Natural killer cell (primary cell): ENCODE results near the gene STK24. TPM values are rescaled to one million over a fixed set of nuclear protein-coding genes. Genes with fewer than 3 reads are reported as not detected.
A peak's percentile ranks its signal among the peaks of the same experiment; 100 is the strongest.

Experiments used
- ATAC-seq, 3 donors: fragments of 150-1000 bp in 2 of 3; fragments of 200-7000 bp in 1 of 3; cut with Tn5 transposase; 1 replicate in 1 of 3; 2 replicates in 2 of 3; pipeline ENCODE4 v1.10.0; 2021; ENCODE audit warnings: mild to moderate bottlenecking in 2 of 3, moderate library complexity in 2 of 3
- DNase-seq, 2 donors: peaks; one replicate each; pipeline versions ENCODE4 v3.0.0 to v3.0.0-alpha.2; 2013 to 2021; ENCODE audit warnings: mixed read lengths in 1 of 2
- H3K27ac ChIP-seq: one replicate; pipeline ENCODE4 v1.5.1; 2013; ENCODE audit warnings: mild to moderate bottlenecking, low read length
- H3K27me3 ChIP-seq: one replicate; pipeline ENCODE4 v1.6.1; 2013; ENCODE audit warnings: low read length; ENCODE audit not compliant: control insufficient read depth, insufficient read depth
- H3K36me3 ChIP-seq: one replicate; pipeline ENCODE4 v1.6.1; 2013; ENCODE audit warnings: low read length; ENCODE audit not compliant: control insufficient read depth, insufficient read depth
- H3K4me1 ChIP-seq: one replicate; pipeline ENCODE4 v1.6.1; 2013; ENCODE audit warnings: low read length; ENCODE audit not compliant: control insufficient read depth, insufficient read depth
- H3K4me3 ChIP-seq: one replicate; pipeline ENCODE4 v1.5.1; 2013; ENCODE audit warnings: low read length
- H3K9me3 ChIP-seq: one replicate; pipeline ENCODE4 v1.6.1; 2013; ENCODE audit warnings: low read length; ENCODE audit not compliant: control insufficient read depth, insufficient read depth
- H3K27ac Mint-ChIP-seq, 2 donors: one replicate each; pipeline ENCODE4 v1.8.0; 2022; ENCODE audit warnings: mild to moderate bottlenecking in 2 of 2, mixed read lengths in 2 of 2, moderate library complexity in 1 of 2
- H3K27me3 Mint-ChIP-seq, 2 donors: one replicate each; pipeline ENCODE4 v1.8.0; 2022; ENCODE audit warnings: low read depth in 2 of 2, mixed read lengths in 2 of 2
- H3K36me3 Mint-ChIP-seq: one replicate; pipeline ENCODE4 v1.8.0; 2022; ENCODE audit warnings: mixed read lengths
- H3K4me1 Mint-ChIP-seq, 2 donors: one replicate each; pipeline ENCODE4 v1.8.0; 2022; ENCODE audit warnings: mixed read lengths in 2 of 2
- H3K4me3 Mint-ChIP-seq: one replicate; pipeline ENCODE4 v1.8.0; 2022; ENCODE audit warnings: mild to moderate bottlenecking, moderate library complexity, mixed read lengths
- H3K9me3 Mint-ChIP-seq, 2 donors: one replicate each; pipeline ENCODE4 v1.8.0; 2022; ENCODE audit warnings: mixed read lengths in 2 of 2
- WGBS: methylation state at CpG from one replicate; pipeline ENCODE4 v1.1.7; 2013; ENCODE audit warnings: missing lambda C conversion rate; ENCODE audit not compliant: insufficient coverage; 5-methylcytosine and 5-hydroxymethylcytosine counted together
- intact Hi-C: fragments of 100-400 bp; cut with micrococcal nuclease; formaldehyde crosslinking; loops from one replicate; pipeline ENCODE4 v1.14.2; 2022
- total RNA-seq, 4 donors: library from RNA; stranded (reverse); fragments of 120-200 nt in 1 of 4; gene quantifications; one replicate each; pipeline versions ENCODE4 v1.2.3 to v1.2.4, GENCODE V29; 2013 to 2022
- TF ChIP-seq, protein P1 (sequence below): fragments of 200-600 bp; IDR thresholded peaks from one replicate; pipeline ENCODE4 v1.8.0; 2022; ENCODE audit warnings: antibody characterized with exemption

STK24 gene
- total RNA-seq, 3 donors from 2014 or later (not counting 1 experiment from before 2014, with no cell fraction given), result 64.5 to 78.4 (median 70.4) TPM

GRCh38 chr13:98480915-98481877 lies 95.7 kb downstream of the STK24 start:
- H3K27ac Mint-ChIP-seq, result no peak overlapping the region
- no peaks in the 10 kb centered on the region for H3K36me3 Mint-ChIP-seq
- H3K4me3 Mint-ChIP-seq, result no peak overlapping the region
- Histone ChIP-seq H3K27me3 (no peaks in the 10 kb centered on the region), H3K27ac (no peak overlapping the region), H3K36me3 (no peaks in the 10 kb centered on the region), H3K4me1 (peaks cover 53% of the 10 kb centered on the region), H3K9me3 (no peaks in the 10 kb centered on the region), H3K4me3 (no peak overlapping the region)
- DNase-seq (peak in 1 of 2 donors; percentile 32), ATAC-seq (no peak)
- intact Hi-C loops, result no loop called here
- H3K27me3 Mint-ChIP-seq, result no peaks in the 10 kb centered on the region
- 81% methylated on average over 15 of the region's 15 CpGs for WGBS
- H3K4me1 Mint-ChIP-seq, result peaks cover 61 to 68% of the 10 kb centered on the region in 2 donors
- TF ChIP-seq, protein P1, sequence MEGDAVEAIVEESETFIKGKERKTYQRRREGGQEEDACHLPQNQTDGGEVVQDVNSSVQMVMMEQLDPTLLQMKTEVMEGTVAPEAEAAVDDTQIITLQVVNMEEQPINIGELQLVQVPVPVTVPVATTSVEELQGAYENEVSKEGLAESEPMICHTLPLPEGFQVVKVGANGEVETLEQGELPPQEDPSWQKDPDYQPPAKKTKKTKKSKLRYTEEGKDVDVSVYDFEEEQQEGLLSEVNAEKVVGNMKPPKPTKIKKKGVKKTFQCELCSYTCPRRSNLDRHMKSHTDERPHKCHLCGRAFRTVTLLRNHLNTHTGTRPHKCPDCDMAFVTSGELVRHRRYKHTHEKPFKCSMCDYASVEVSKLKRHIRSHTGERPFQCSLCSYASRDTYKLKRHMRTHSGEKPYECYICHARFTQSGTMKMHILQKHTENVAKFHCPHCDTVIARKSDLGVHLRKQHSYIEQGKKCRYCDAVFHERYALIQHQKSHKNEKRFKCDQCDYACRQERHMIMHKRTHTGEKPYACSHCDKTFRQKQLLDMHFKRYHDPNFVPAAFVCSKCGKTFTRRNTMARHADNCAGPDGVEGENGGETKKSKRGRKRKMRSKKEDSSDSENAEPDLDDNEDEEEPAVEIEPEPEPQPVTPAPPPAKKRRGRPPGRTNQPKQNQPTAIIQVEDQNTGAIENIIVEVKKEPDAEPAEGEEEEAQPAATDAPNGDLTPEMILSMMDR, result no peak
- no peaks in the 10 kb centered on the region for H3K9me3 Mint-ChIP-seq

DNA sequence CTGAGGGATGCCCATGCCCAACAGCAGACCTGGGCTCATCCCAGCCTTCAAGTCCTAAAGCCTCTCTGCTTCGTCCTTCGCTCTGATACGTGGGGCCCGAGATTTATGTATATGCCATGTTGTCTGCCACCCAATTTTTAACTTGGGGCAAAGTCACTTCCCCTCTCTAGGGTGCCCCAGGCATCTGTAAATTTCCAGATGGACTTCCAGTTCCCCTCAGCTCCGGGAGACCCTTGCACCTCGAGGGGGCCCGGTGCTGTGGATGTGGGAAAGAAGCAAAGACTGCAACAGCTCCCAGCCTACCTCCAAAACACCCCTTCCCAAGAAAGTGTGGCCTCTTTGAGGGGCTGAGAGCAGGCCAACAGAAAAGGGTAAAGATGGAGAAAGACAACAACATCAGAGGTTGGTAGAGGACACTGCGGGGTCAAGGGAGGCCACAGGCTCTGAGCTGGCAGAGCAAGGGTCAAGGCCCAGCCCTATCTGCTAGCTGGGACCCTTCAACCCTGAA lies 97.4 kb downstream of the STK24 start:
- no peak overlapping the region for H3K4me3 Mint-ChIP-seq
- H3K4me1 Mint-ChIP-seq, result peaks cover 52 to 57% of the 10 kb centered on the region in 2 donors
- no peaks in the 10 kb centered on the region for H3K9me3 Mint-ChIP-seq
- Histone ChIP-seq H3K36me3 (peaks cover 2% of the 10 kb centered on the region), H3K4me1 (peaks cover 45% of the 10 kb centered on the region), H3K27me3 (no peaks in the 10 kb centered on the region), H3K9me3 (no peaks in the 10 kb centered on the region), H3K27ac (no peak overlapping the region), H3K4me3 (no peak overlapping the region)
- ATAC-seq, result no peak
- H3K36me3 Mint-ChIP-seq, result no peaks in the 10 kb centered on the region
- H3K27me3 Mint-ChIP-seq, result no peaks in the 10 kb centered on the region
- 93% methylated on average over 5 of the region's 8 CpGs for WGBS
- intact Hi-C loops, result no loop called here
- no peak overlapping the region for H3K27ac Mint-ChIP-seq
- TF ChIP-seq, protein P1, result no peak
- DNase-seq, result no peak

DNA sequence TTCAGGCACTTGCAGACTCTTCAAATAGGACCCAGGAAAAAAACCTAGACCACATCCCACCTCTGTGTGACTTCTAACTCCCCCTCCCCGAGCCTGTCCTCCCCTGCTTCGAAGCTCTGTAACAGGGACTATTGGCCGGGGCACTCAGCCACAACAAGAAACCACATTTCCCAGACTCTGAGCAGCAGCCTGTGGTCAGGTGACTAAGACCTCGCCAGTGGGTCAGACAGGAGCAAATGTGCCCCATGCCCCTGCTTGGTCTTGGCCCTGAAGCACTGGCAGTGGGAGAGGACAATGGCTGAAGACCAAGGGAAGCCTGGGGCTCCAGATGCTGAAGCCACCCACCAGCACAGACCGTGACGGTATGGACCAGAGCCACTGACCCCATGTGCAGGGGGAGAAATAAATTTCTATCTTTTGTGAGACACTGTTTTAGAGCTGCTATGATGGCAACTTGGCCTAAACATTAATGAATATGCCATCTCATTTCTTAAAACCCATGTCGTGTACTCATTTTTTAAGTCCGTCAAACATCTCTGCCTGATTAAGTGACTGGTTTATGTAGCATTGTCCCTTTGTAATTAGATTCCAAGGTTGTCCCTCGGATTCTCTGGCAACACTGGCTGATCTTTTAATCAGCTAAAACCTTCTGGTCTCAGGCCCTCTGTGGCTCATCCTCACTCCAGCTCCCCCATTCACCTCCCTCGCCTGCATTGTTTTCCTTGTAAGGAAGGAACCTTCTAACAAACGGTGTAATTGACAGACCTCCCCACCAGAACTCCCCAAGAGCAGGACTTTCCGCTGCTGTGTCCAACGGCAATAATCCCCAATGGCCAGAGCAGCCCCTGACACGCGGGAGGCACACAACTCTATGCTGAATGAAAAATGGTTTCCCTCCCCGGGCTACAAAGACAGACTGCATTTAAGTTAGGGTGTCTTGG lies 98.4 kb downstream of the STK24 start:
- Histone ChIP-seq H3K4me1 (peaks cover 38% of the 10 kb centered on the region), H3K27me3 (no peaks in the 10 kb centered on the region), H3K27ac (no peak overlapping the region), H3K9me3 (no peaks in the 10 kb centered on the region), H3K4me3 (no peak overlapping the region), H3K36me3 (peaks cover 4% of the 10 kb centered on the region)
- WGBS, result 65% methylated on average over 16 of the region's 16 CpGs
- H3K4me1 Mint-ChIP-seq, result peaks cover 41 to 46% of the 10 kb centered on the region in 2 donors
- peak; percentile 23 to 38 for DNase-seq
- intact Hi-C loops, result no loop called here
- H3K9me3 Mint-ChIP-seq, result no peaks in the 10 kb centered on the region
- H3K4me3 Mint-ChIP-seq, result peak overlapping the region; percentile 72
- H3K27me3 Mint-ChIP-seq, result no peaks in the 10 kb centered on the region
- ATAC-seq, result peak in 1 of 3 donors; percentile 22
- TF ChIP-seq, protein P1, result no peak
- peak overlapping the region; percentile 45 to 83 for H3K27ac Mint-ChIP-seq
- no peaks in the 10 kb centered on the region for H3K36me3 Mint-ChIP-seq
